ENCODE data around the gene PATJ.

Gene PATJ

DNA sequence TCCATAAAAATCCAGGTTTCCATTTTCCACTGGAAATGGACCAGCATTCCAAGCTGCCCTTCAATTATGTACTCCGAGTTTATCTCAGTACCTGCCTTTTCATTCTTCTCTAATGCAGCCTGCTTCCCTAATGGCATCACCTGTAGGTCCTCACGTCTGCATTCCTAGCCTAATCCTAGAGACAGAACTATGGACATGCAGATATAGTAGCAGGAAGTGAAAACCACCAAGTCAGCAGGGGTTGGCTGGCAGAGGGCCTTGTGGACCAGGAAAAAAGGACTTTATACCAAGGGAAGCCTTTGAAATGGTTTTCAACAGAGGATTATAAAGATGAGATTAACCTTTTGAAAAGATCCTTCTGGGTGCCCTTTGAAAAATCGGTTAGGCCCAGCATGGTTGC lies 316.7 kb downstream of the PATJ start:
- no peak for DNase-seq

DNA sequence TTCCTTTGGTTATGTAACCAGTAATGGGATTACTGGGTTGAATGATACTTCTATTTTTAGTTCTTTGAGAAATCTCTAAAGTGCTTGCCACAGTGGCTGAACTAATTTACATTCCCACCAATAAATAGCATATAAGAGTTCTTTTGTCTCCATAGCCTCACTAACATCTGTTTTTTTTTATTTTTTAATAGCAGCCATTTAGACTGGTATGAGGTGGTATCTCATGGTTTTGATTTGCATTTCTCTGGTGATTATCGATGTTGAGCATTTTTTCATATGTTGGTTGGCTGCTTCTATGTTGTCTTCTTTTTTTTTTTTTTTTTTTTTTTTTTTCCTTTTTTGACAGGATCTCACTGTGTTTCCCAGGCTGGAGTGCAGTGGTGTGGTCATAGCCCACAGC lies 319.8 kb downstream of the PATJ start:
- DNase-seq, result no peak

DNA sequence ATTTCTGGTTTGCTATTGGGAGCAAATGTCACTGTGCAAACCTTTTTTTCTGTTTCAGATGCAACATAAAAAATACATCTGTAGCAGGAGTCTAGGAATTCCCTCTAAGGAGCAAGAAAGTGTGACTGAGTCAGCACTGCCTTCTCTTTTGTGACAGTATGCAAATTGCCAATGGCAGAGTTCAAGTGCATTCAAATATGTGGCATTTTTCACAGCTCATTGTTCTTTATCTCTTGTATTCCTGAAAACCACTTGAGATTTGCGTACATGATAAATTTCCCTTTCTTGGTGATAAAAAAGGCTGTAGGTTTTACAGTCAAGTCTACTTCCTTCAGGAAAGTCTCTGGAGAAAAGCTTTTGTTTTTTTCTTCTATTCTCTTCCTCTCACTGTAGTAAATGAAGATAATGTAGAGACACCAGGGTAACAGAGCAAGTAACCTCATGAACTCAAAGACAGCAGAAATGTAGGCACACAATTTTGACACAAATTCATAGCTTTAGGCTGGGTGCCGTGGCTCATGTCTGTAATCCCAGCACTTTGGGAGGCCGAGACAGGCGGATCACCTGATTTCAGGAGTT lies 322.6 kb downstream of the PATJ start:
- no peak for DNase-seq

DNA sequence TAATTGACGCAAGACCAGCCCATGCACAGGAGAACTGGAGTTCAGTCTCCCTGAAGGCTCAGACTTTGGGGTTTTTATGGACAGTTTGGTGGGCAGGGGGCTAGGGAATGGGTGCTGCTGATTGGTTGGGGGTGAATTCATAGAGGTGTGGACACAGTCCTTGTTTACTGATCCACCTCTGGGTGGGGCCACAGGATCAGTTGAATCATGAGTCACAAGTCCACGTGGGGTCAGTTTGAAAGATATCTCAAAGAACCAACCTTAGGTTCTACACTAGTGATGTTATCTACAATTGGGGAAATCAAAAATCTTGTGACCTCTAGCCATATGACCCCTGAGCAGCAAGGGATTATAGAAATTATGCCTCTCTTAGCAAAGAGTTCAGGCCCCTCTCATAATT lies 324.4 kb downstream of the PATJ start:
- DNase-seq, result no peak

DNA sequence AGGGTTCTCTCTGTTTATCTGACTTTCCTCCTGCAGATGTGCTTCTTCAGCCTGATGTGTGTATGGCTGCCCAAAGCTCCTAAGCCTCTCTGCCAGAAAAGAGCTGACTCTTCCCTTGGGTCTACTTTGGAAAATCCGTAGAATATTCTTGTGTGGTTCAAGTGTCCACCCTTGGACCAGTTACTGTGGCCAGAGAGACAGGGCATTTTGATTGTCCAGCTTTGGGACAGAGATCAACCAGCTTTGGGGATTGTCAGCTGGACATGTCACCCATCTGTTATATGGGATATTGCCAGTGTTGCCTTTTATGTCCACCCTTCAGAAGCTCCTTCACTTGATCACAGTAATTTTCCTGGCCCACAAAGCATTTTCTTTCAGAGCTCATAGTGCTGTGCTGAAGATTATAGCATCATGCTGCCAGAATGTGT lies 326.1 kb downstream of the PATJ start:
- DNase-seq, result no peak

DNA sequence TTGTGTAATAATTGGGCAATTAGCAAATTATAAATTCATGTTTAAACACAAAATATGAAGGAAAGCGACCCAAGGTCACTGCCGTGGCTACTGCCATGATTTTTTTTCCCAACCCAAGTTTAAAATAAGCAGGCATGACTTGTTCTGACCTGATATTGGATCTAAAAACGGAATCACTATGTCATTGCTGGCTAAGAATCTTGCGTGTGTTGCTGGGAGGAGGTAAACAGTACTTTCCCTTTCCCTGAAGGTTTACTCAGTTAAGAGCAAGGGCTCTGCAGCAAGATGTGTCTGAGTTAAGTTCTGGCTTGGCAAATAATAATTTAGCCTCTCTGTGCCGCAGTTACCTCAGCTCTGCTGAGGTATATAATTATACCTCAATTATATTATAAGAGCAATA lies 326.7 kb downstream of the PATJ start:
- DNase-seq, result no peak

DNA sequence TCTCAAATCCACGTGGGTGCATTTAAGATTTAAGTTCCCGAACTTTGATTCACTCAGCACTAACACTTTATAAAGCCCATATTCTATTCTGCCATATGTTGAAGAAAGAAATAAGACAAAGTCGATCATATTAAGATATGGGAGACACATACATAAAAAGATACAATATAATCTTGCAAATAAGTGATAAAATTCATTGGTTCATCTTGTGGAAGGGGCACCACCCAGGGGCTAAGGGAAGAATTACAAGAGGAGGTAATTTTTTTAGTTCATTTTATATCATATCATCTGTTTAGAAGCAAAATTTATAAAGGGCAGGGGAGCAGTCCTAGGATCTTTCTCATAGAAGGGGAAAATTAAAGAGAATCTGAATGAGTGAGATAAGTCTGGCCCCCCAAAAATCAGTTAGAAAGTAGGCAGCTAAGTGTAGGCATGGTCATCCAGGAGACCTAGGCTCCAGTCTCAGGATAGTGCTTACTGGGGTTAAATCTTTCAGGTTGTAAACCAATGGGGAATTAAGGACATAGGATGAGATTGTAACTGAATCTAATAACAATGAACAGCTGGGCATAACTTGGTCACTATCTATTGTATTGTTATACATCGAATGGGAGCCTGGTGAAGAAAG lies 328.2 kb downstream of the PATJ start:
- no peak for DNase-seq

DNA sequence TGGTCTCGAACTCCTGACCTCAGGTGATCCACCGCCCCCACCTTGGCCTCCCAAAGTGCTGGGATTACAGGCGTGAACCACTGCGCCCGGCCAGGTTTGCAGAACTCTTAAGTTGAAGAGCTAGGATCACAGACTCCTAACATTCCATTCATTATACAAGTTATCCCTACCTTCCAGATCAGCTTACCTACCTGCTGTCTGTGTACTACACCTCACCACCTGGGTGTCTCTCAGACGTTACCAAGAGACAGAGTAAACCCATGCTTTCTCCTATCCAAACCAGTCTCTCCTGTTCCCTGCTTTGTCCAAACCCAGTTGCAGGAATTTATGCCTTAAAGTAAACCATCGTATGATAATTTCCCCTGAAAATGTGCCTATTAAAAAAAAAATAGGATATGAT lies 329.4 kb downstream of the PATJ start:
- DNase-seq, result no peak

DNA sequence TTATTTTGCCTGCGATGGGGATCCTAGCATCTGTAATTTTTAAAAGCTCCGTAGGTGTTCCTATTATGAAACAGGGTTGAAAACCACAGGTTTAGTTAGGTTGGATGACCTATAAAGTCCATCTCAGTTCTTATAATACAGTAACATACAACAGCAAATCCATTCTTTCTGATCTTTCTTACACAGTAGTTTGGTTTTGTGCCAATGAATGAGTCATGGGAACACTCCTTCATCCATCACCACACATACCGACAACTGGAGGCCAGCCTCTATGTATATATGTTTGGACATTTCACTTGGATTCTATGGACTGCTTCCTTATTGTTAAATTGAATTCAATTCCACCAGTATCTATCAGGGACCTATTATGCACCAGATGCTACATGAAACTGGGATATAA lies 334.0 kb downstream of the PATJ start:
- DNase-seq, result no peak

DNA sequence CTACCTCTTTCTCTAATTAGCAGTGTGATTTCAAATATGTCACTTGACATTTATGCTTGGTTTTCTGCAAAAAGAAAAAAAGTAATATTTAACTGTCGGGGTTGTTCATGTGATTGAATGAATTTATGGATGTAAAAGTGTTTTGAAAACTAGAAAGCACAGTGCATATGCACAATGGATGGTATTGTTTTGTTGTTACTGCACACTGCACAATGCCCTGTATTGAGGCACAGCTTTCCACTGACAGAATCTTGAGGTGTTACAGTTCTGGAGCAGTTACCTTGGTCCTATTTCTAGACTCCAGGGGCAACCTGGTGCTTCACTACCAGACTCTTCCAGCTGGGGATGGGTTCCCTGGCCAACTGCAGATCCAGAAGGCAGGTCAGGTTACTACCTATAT lies 335.5 kb downstream of the PATJ start:
- DNase-seq, result no peak

DNA sequence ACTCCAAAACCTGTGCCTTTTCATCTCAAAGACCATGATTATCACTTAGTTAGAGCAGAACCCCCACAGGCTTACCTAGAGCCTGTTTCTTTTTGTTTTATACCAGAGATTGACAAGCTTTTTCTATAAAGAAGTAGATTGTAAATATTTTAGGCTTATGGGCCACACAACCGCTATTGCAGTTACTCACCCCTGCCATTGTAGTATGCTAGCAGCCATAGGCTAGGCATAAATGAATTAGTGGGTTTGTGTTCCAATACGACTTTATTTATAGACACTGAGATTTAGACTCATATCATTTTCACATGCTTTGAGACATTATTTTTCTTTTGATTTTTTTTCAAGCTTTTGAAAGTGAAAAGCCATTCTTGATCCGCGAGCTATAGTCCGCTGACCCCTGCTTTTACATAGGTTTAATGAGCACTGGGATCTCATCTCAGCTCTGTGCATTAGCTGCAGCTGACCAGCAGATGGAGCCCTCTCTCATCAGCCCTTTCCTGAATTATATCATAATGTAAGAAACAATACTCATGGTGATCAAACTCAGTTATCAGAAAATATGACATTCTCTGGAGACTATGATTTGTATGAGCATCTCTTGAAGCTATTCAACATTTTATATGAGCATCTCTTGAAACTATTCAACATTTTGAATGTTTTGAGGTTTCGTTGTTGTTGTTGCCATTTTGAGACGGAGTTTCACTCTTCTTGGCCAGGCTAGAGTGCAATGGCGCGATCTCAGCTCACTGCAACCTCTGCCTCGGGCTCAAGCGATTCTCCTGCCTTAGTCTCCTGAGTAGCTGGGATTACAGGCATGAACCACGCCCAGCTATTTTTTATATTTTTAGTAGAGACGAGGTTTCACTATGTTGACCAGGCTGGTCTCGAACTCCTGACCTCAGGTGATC lies 340.4 kb downstream of the PATJ start:
- DNase-seq, result peak; percentile 54

DNA sequence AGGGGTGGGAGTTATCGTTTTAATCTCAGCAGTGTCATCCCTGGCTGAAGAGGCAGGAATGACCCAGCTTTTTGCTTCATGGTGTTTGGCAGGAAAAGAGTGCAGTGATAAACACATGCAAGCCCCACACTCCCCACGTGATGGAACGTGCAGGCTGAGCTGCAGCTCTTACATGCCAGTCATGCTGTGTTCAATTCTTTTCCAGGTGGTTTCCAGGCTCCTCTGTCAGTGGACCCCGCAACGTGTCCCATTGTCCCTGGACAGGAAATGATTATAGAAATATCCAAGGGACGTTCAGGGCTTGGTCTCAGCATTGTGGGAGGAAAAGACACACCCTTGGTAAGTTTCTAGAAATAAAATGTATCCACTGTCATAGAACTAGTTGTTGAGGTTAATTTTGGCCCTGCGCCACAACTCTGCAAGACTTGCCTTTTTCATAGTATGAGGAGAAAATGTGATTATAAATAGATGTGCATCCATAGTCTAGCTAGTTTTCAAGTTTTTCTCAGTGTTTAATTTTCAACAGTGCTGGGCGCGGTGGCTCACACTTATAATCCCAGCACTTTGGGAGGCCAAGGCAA lies 342.1 kb downstream of the PATJ start:
- DNase-seq, result peak; percentile 44

DNA sequence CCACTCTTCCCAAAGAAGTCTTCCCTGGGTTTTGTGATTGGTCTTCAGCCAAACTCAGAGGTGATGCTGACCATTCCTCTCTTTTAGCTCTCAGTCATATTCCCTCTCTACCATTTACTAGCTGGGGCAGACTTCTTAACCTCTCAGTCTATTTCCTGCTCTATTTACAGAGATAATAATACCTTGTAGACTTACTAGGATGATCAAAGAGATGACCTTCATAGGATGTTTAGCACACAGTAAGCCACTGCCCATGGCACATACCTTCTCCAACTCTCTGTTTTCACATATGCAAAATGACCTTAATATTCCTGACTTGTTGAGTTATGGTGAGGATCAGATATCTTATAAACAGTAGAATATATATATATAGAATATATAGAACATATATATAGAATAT lies 346.2 kb downstream of the PATJ start:
- DNase-seq, result no peak

DNA sequence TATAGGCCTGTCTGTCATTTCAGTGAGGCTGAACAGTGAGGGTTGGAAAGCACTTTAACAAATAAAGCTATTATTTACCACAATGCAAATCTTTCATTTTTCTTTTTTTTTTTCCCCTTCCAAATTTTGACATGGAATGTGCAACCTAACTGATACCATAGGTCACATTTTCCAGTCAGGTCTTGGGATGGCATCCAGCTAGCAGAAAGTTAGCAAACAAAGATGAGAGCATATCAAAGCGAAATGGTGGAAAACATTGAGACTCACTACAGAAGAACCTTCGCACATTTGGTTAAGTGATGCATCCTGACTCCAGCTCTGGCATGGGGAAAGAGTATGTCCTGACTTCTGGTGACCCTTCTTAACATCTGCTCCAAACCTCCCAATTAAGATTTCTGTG lies 347.3 kb downstream of the PATJ start:
- no peak for DNase-seq

DNA sequence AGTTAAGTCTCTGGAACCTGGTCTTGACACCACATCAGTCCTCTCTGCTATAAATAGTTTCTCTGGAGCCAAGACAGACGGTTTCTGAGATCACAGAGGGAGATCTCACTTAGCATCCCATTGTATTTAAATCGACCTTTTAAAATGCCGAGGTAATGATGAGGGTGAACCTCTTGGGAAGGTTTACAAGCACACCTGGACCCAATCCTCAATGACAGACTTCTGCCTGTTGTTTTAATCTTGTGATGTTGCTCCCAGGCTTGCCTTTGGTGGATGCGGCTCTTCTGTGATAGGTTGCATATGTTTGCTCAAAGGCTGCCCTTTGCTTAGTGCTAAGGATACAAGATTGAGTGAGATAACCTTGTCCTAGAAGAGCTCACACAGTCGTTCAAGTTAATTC lies 347.7 kb downstream of the PATJ start:
- DNase-seq, result no peak

DNA sequence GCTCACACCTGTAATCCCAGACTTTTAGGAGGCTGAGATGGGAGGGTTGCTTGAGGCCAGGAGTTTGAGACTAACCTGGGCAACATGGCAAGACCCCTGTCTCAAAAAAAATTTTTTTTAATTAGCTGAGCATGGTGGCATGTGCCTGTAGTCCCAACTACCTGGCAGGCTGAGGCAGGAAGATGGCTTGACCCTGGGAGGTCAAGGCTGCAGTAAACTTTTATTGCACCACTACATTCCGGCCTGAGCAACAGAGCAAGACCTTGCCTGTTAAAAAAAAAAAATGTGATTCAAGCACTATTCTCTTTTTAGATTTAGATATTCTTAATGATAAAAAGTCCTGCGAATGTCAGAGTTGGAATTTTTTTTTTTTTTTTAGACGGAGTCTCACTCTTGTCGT lies 349.8 kb downstream of the PATJ start:
- no peak for DNase-seq

DNA sequence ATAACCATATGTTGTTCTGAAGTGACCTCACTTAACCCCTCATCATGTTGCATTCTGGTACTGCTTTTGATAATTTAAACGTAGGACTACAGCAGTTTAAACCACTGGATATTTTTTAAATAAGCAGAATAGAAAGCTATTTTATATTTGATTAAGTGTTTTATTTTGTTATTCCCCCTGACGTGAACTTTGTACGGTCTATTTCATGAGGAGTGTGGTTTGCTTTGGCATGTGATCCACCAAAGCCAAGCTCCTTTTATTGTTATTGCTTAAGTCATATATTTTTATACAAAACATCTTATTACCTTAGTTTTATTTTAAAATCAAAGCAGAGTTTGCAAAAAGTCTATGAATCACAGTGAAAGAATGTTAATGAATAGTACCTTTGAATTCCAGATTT lies 351.0 kb downstream of the PATJ start:
- no peak for DNase-seq

DNA sequence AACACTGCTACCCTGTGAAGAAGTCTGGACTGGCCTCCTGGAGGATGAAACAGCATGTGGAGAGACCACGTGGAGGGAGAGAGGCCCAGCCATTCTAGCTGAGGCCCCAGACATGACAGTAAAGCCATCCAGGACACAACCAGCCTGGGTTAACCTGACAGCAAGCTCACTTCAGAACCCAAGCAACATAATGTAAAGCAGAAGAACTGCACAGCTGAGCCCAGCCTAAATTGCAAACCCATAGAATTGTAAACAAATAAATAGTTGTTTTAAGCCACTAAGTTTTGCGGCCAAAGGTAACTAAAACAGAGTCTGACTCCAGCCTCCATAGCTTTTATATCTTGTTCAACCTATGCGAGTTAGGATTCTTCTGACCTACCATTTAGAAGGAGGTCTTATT lies 355.2 kb downstream of the PATJ start:
- no peak for DNase-seq

DNA sequence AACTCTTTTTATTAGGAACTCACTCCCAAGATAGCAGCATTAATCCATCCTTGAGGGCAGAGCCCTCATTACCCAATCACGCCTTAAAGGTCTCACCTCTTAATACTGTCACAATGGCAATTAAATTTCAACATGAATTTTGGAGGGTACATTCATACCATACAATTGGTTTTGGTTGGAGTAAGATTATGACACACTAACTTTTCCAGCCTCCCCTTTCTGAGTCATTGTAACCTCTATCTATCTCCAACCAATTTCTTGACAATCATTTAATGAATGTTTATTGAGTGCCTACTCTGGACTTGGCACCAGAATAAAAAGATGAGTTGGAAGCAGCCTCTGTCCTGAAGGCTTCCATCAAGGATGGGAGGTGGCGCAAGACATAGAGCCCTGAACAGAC lies 358.2 kb downstream of the PATJ start:
- DNase-seq, result no peak

DNA sequence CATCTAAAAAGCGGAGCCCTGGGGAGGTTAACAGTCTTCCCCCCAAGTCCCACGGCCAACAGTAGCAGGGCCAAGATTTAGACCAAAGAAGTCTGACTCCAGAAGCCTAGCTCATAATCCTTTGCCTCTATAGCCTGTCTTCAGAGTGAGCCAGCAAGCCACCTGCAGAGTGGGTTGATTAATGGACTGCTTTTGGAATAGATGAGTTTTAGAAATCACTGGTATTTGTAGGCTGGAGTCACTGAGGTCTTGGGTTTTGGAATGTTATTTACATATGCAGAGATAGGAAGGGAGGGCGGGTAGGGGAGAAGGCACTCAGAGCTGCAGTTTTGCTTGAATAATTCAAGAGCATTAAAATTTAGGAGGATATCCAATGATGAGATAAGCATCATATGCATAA lies 361.6 kb downstream of the PATJ start:
- no peak for DNase-seq

DNA sequence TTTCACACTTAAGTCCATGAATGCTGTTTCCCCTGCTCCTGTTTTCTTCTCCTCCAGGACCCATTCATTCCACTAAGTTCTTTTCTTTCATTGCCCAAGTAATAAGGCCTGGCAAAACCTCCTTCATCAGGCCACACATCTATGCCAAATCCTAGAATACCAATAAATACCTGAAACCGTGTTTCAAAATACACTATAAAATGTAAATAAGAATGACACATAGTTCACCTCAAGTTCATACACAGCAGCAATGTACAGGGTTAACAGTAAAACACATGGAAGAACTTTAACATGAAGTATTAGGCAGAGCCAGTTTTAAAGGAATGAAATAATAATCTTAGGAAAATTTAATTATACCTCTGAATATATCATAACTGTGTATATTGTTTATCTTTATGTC lies 365.6 kb downstream of the PATJ start:
- DNase-seq, result no peak

DNA sequence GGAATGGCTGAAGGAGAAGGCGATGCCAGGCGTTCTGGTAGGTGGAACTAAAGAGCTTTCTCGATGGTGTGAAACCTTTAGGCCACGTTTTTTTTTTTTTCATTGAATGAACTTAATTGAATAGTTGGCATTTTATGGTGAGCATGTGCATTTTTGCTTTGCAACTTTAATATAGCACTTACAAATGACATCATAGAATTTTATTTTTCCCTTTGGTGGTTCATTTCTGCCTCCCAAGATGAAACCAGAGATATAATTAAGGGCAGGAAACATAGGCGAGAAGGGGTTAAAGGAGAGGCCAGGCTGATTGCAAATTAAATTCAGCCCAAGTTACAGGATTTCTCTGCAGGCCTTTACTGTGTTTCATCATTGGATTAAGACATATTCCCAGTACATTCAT lies 366.8 kb downstream of the PATJ start:
- no peak for DNase-seq

DNA sequence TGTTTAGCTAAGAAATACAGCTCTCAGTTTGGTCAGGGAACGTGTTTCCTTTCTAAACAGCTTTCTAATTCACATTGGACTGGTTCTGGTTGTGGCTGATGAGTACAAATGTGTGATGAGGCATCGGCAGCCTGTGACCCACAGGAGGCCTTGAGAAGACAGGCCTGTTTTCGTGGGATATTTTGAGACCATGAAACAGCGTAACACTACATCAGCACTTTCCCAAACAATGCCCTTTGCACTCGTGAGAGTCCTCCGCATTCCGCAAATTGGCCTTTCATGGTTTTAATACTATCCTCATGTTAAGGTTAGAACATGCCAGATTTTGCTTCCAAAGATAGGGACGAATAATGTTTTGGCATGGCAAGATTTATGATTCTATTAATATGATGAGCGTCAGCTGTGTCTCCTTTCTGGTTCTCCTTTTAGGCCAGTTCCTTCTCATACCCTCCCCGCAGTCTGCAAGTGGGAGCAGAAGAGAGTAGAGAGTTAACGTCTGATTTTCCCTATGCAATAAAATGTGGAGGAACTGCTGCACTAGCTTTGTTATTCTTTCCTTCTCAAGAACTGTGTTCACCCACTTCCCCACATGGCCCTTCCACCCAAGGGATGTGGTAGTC lies 368.0 kb downstream of the PATJ start:
- DNase-seq, result no peak

Measured in right forelimb (tissue), 1 donor.